ENCODE results near the gene SALL4. TPM values are rescaled to one million over a fixed set of nuclear protein-coding genes. Genes with fewer than 3 reads are reported as not detected.
"Not testable (repeated sequence)": the region's sequence is repeated elsewhere in the genome, so short reads cannot be mapped to it uniquely, and the experiment has no call there.

The SALL4 gene
- total RNA-seq, 1 donor from 2014 or later: 219 TPM

DNA sequence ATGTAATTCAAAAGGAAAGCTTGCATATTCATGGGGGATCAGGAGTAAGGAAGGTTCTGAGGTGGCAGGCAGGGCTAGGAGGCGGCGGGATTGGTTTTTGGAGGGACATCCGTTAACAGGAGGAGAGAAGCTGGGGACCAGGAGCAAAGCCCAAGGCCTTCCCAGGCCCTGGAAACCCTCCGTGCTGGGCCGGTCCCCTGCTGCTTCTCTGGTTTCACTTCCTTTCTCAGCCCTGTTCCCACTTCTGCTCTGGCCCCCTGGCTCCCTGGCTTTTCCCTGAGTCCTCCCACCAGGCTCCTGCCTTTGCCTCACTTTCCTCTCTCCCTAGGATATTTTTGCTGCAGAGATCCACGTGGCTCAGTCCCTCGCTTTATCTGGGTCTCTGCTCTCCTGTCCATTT lies 26.4 kb upstream of the SALL4 start:
- Histone ChIP-seq H3K79me2 (ENCODE audit: low read depth) (no peaks in the 10 kb centered on the region), H3K4me3 (no peak overlapping the region), H3K27ac (no peak overlapping the region), H3F3A (ENCODE audit: low read depth) (peaks cover 19% of the 10 kb centered on the region), H2AFZ (replicated peaks) (peak overlapping the region; percentile 66), H3K27me3 (no peaks in the 10 kb centered on the region), H3K4me1 (peaks cover 22% of the 10 kb centered on the region), H3K9ac (no peak overlapping the region), H3K36me3 (no peaks in the 10 kb centered on the region), H3K9me3 (ENCODE audit: low read depth) (no peaks in the 10 kb centered on the region), H3K4me2 (no peak overlapping the region), H4K20me1 (ENCODE audit: low read depth) (no peaks in the 10 kb centered on the region)
- H3K4me3 Mint-ChIP-seq: no peak overlapping the region
- no peak for DNase-seq (ENCODE audit: low spot score)
- no peaks in the 10 kb centered on the region for H3K9me3 Mint-ChIP-seq
- no peaks in the 10 kb centered on the region for H3K36me3 Mint-ChIP-seq
- no peak for TF ChIP-seq CTCF (IDR thresholded peaks at IDR 0.05)
- peak overlapping the region; percentile 57 for H3K27ac Mint-ChIP-seq
- H3K4me1 Mint-ChIP-seq: peaks cover 31% of the 10 kb centered on the region
- peaks cover 5% of the 10 kb centered on the region for H3K27me3 Mint-ChIP-seq (ENCODE audit: insufficient read depth, low read depth)

DNA sequence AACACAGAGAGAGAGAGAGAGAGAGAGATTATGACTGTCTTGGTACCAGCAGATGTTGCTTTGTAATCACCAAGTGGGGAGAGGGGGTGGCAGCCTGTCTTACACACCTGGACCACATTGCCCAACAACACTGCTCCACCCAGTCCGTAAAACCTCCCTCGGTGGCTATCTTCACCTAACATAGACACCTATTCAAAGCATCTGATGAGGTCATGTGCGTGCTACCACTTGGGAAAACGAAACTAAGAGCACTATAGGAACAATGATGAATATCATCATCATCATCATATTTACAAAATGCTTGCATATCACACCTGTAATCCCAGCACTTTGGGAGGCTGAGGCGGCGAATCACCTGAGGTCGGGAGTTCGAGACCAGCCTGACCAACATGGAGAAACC lies 24.1 kb upstream of the SALL4 start:
- no peaks in the 10 kb centered on the region for H3K9me3 Mint-ChIP-seq
- Histone ChIP-seq H3K27ac (no peak overlapping the region), H3K4me3 (no peak overlapping the region), H3K4me2 (no peak overlapping the region), H3K36me3 (no peaks in the 10 kb centered on the region), H2AFZ (replicated peaks) (no peak overlapping the region), H3K79me2 (ENCODE audit: low read depth) (no peaks in the 10 kb centered on the region), H3K9me3 (ENCODE audit: low read depth) (no peaks in the 10 kb centered on the region), H3K9ac (no peak overlapping the region), H3K27me3 (no peaks in the 10 kb centered on the region), H3K4me1 (peaks cover 11% of the 10 kb centered on the region), H4K20me1 (ENCODE audit: low read depth) (no peaks in the 10 kb centered on the region), H3F3A (ENCODE audit: low read depth) (peaks cover 11% of the 10 kb centered on the region)
- DNase-seq (ENCODE audit: low spot score): no peak
- TF ChIP-seq EZH2 (IDR thresholded peaks at IDR 0.05) (no peak), EZH2phosphoT487 (IDR thresholded peaks at IDR 0.05) (no peak), CTCF (IDR thresholded peaks at IDR 0.05) (no peak)
- peaks cover 8% of the 10 kb centered on the region for H3K27me3 Mint-ChIP-seq (ENCODE audit: insufficient read depth, low read depth)
- no peak overlapping the region for H3K4me3 Mint-ChIP-seq
- peaks cover 14% of the 10 kb centered on the region for H3K4me1 Mint-ChIP-seq
- no peaks in the 10 kb centered on the region for H3K36me3 Mint-ChIP-seq
- no peak overlapping the region for H3K27ac Mint-ChIP-seq

GRCh38 chr20:51818479-51819008 lies 16.2 kb upstream of the SALL4 start:
- TF ChIP-seq EZH2phosphoT487 (IDR thresholded peaks at IDR 0.05): no peak
- TF ChIP-seq EZH2 (IDR thresholded peaks at IDR 0.05): no peak
- TF ChIP-seq CTCF (IDR thresholded peaks at IDR 0.05): no peak
- no peaks in the 10 kb centered on the region for H3K36me3 Mint-ChIP-seq
- no peaks in the 10 kb centered on the region for H3K4me1 Mint-ChIP-seq
- Histone ChIP-seq H3K9me3 (ENCODE audit: low read depth) (no peaks in the 10 kb centered on the region), H3K4me2 (no peak overlapping the region), H2AFZ (replicated peaks) (no peak overlapping the region), H3K79me2 (ENCODE audit: low read depth) (no peaks in the 10 kb centered on the region), H3K4me3 (no peak overlapping the region), H3K4me1 (peaks cover 6% of the 10 kb centered on the region), H3K36me3 (no peaks in the 10 kb centered on the region), H3K27me3 (no peaks in the 10 kb centered on the region), H3F3A (ENCODE audit: low read depth) (no peaks in the 10 kb centered on the region), H4K20me1 (ENCODE audit: low read depth) (no peaks in the 10 kb centered on the region), H3K27ac (no peak overlapping the region), H3K9ac (no peak overlapping the region)
- DNase-seq (ENCODE audit: low spot score): no peak
- H3K27me3 Mint-ChIP-seq (ENCODE audit: insufficient read depth, low read depth): peaks cover 2% of the 10 kb centered on the region
- no peaks in the 10 kb centered on the region for H3K9me3 Mint-ChIP-seq
- no peak overlapping the region for H3K27ac Mint-ChIP-seq
- H3K4me3 Mint-ChIP-seq: no peak overlapping the region

DNA sequence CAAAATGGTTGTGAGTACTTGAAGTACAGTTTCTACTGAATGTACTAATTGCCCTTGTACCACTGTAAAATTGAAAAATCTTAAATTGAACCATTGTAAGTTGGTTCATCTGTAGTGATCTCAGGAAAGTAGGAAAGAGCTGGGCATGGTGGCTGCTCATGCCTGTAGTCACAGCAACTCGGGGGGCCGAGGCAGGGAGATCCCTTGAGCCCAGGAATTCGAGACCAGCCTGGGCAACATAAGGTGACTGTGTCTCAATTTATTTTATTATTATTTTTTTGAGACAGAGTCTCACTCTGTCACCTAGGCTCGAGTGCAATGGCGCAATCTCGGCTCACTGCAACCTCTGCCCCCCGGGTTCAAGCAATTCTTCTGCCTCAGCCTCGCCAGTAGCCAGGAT lies 14.5 kb upstream of the SALL4 start:
- H3K27me3 Mint-ChIP-seq (ENCODE audit: insufficient read depth, low read depth); H3K4me1 Mint-ChIP-seq; DNase-seq (ENCODE audit: low spot score); H3K36me3 Mint-ChIP-seq; H3K9me3 Mint-ChIP-seq; H3K9ac ChIP-seq; H3K36me3 ChIP-seq; H2AFZ ChIP-seq (replicated peaks); H3K27ac ChIP-seq; H4K20me1 ChIP-seq (ENCODE audit: low read depth); H3K9me3 ChIP-seq (ENCODE audit: low read depth); H3K4me3 Mint-ChIP-seq; H3K27ac Mint-ChIP-seq; H3K79me2 ChIP-seq (ENCODE audit: low read depth); H3K27me3 ChIP-seq; H3K4me2 ChIP-seq; H3K4me3 ChIP-seq: not testable (repeated sequence)
- peaks cover 19% of the 10 kb centered on the region for H3K4me1 ChIP-seq
- H3F3A ChIP-seq (ENCODE audit: low read depth): peaks cover 16% of the 10 kb centered on the region

Measured in neural progenitor cell (in vitro differentiated cells).